ENCODE results near the gene PLPPR4.

The PLPPR4 gene

GRCh38 chr1:99266726-99267125 lies 2.4 kb downstream of the PLPPR4 start:
- no peak for DNase-seq (ENCODE audit: low spot score)
- Histone ChIP-seq H3K27ac (no peak overlapping the region), H3K4me3 (no peak overlapping the region)
- TF ChIP-seq CTCF (IDR thresholded peaks at IDR 0.05), result no peak

DNA sequence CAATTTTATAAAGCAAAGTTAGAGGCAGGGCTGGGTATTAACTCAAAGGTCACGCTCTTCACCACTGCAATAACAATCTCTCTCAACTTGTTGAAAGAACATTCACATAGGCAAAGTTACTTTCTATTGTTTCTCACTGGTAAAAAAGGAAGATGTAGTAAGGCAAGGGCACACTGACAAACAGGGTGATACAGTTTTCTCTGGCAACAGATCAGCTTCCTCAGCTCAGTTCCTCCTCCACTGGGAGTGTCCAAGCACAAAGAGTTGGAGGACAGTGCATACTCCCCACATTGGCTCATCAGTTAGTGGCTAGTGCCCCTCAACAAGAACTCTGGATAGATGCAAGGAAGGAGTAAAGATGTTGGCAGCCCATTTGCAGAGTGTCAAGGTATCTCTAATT lies 3.7 kb downstream of the PLPPR4 start:
- no peak for DNase-seq (ENCODE audit: low spot score)
- Histone ChIP-seq H3K27ac (no peak overlapping the region), H3K4me3 (no peak overlapping the region)
- no peak for TF ChIP-seq CTCF (IDR thresholded peaks at IDR 0.05)

DNA sequence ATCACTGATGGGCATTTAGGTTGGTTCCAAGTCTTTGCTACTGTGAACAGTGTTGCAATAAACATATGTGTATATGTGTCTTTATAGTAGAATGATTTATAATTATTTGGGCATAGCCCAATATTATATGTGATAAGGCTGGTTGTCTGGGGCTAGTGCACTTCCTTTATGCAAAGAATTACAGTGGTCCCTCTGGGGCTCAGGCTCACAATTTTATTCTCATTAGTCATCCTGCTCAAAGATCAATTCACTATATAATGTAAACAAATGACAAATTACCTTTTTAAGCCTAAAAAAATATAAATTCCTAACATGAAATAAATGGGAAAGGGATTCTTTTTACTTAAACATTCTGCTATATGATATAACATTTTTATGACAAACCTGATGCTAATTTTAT lies 5.0 kb downstream of the PLPPR4 start:
- no peak overlapping the region for H3K4me3 ChIP-seq
- no peak for TF ChIP-seq CTCF (IDR thresholded peaks at IDR 0.05)
- H3K27ac ChIP-seq, result no peak overlapping the region
- no peak for DNase-seq (ENCODE audit: low spot score)

- Histone ChIP-seq H3K4me3 (no peak overlapping the region), H3K27ac (no peak overlapping the region)
- TF ChIP-seq CTCF (IDR thresholded peaks at IDR 0.05), result no peak
- no peak for DNase-seq (ENCODE audit: low spot score)
Observed at GRCh38 chr1:99270646-99271045, 6.4 kb downstream of the PLPPR4 start.

DNA sequence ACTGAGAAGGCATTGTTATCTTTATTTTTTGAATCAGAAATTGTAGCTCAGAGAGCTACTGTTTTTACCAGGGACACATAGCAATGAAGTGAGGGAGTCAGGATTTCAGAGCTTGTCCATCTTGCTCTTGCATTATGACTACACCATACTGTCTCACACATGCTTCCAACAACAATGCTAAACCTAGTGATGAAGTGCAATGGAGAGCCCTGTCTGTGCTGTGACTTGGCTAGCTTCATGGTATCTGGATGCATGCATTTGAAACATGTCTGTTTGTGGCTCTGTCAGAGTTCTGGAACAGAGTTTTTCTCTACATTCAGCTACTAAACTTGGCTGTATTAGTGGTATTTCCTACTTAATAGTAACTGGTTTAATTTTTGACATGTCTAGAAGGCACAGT lies 7.0 kb downstream of the PLPPR4 start:
- no peak for TF ChIP-seq CTCF (IDR thresholded peaks at IDR 0.05)
- Histone ChIP-seq H3K4me3 (no peak overlapping the region), H3K27ac (no peak overlapping the region)
- no peak for DNase-seq (ENCODE audit: low spot score)

GRCh38 chr1:99277066-99277465 lies 12.8 kb downstream of the PLPPR4 start:
- Histone ChIP-seq H3K4me3 (no peak overlapping the region), H3K27ac (no peak overlapping the region)
- no peak for TF ChIP-seq CTCF (IDR thresholded peaks at IDR 0.05)
- DNase-seq (ENCODE audit: low spot score), result no peak

DNA sequence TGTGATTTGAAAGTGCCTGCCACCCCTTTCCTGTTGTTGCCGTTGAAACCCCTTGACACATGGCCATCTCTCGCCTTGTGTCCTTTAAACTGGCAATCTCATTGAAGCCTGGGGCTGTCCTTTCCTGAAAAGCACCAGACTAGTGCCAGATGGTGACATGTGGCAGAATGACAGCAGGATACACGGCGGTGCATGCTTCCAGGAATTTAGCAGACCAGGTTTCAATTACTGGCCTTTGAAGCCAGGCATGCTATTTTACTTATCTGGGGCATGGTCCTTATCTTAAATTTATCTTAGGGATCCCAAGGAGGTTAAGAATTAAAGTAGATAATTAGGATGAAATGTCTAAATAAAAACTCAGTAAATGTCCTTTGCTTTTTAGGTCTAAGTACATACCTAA lies 15.2 kb downstream of the PLPPR4 start:
- no peak for TF ChIP-seq CTCF (IDR thresholded peaks at IDR 0.05)

More for the DNA sequence above, 15.2 kb downstream of the PLPPR4 start:
- H3K4me3 ChIP-seq, result no peak overlapping the region
- no peak for DNase-seq (ENCODE audit: low spot score)
- H3K27ac ChIP-seq, result no peak overlapping the region
